Sigmoid colon (tissue), 4 donors: ENCODE measurements around the gene FICD.

Experiments used
- CTCF ChIP-seq, 4 experiments: fragments of 450-650 bp in 3 of 4; fragments of 200-600 bp in 1 of 4; IDR thresholded peaks; one replicate each; pipeline ENCODE4 v1.5.1; 2016 to 2019; ENCODE audit warnings: antibody characterized with exemption in 4 of 4, mild to moderate bottlenecking in 3 of 4, moderate library complexity in 2 of 4
- POLR2A ChIP-seq, 2 donors: fragments of 450-650 bp; IDR thresholded peaks; one replicate each; pipeline ENCODE4 v1.6.1; 2016; ENCODE audit warnings: antibody characterized with exemption in 2 of 2, mild to moderate bottlenecking in 2 of 2, moderate library complexity in 2 of 2
- POLR2AphosphoS5 ChIP-seq, 4 donors: sonication (generic); formaldehyde crosslinking; IDR thresholded peaks; one replicate each; pipeline ENCODE4 v1.6.1; 2017; ENCODE audit warnings: antibody characterized with exemption in 4 of 4

GRCh38 chr12:108495823-108496579 is 19.1 kb upstream of the FICD start:
- TF ChIP-seq CTCF (IDR thresholded peaks at IDR 0.05): no peak
- TF ChIP-seq POLR2AphosphoS5 (IDR thresholded peaks at IDR 0.05): no peak
- no peak for TF ChIP-seq POLR2A (IDR thresholded peaks at IDR 0.05)
